Measurements from ENCODE around the gene CACNA2D4.

Gene CACNA2D4

GRCh38 chr12:1804545-1805332 is 113.7 kb downstream of the CACNA2D4 start:
- Histone ChIP-seq H3K27ac (no peak overlapping the region), H3K4me3 (no peak overlapping the region)
- TF ChIP-seq, protein P1, sequence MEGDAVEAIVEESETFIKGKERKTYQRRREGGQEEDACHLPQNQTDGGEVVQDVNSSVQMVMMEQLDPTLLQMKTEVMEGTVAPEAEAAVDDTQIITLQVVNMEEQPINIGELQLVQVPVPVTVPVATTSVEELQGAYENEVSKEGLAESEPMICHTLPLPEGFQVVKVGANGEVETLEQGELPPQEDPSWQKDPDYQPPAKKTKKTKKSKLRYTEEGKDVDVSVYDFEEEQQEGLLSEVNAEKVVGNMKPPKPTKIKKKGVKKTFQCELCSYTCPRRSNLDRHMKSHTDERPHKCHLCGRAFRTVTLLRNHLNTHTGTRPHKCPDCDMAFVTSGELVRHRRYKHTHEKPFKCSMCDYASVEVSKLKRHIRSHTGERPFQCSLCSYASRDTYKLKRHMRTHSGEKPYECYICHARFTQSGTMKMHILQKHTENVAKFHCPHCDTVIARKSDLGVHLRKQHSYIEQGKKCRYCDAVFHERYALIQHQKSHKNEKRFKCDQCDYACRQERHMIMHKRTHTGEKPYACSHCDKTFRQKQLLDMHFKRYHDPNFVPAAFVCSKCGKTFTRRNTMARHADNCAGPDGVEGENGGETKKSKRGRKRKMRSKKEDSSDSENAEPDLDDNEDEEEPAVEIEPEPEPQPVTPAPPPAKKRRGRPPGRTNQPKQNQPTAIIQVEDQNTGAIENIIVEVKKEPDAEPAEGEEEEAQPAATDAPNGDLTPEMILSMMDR (IDR thresholded peaks at IDR 0.05) = no peak
- DNase-seq (ENCODE audit: low spot score) = no peak

- Histone ChIP-seq H3K4me3 (no peak overlapping the region), H3K27ac (no peak overlapping the region)
- DNase-seq (ENCODE audit: low spot score) = no peak
- TF ChIP-seq, protein P1 (IDR thresholded peaks at IDR 0.05) = no peak
These were observed 114.7 kb downstream of the CACNA2D4 start for GRCh38 chr12:1803736-1804135.

DNA sequence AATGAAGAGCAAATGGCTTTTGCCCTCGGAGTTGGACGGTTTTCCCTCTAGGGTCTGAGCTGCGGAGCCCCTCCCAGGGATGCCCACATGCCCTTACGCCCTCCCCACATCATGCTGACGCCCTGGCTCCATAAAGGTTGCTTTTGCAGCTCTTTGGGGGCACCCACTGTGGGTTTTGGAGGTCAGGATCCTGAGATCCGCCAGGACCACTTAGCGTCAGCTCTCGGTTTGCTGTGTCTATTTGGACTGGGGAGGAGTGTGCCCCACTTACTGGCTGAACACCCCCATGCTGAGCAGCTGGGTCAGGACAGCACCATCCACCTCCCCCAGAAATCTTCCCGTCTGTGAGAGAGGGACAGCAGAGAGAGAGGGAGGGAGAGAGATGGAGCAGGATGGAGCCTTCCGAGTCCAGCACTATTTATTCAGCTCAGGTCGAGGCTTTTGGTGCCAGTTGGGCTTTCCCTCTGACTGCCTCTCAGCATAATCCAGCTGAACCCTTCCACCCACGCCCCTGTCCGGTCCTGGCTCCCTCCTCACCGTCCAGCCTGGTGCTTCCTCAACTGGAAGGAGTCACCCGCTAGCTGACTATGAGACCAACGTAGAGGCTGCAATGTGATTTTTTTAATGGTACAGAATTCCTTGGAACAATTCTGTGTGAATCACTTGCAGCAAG is 117.0 kb downstream of the CACNA2D4 start:
- H3K4me3 ChIP-seq = no peak overlapping the region
- TF ChIP-seq, protein P1 (IDR thresholded peaks at IDR 0.05) = no peak
- DNase-seq (ENCODE audit: low spot score) = peak; percentile 53
- no peak overlapping the region for H3K27ac ChIP-seq

DNA sequence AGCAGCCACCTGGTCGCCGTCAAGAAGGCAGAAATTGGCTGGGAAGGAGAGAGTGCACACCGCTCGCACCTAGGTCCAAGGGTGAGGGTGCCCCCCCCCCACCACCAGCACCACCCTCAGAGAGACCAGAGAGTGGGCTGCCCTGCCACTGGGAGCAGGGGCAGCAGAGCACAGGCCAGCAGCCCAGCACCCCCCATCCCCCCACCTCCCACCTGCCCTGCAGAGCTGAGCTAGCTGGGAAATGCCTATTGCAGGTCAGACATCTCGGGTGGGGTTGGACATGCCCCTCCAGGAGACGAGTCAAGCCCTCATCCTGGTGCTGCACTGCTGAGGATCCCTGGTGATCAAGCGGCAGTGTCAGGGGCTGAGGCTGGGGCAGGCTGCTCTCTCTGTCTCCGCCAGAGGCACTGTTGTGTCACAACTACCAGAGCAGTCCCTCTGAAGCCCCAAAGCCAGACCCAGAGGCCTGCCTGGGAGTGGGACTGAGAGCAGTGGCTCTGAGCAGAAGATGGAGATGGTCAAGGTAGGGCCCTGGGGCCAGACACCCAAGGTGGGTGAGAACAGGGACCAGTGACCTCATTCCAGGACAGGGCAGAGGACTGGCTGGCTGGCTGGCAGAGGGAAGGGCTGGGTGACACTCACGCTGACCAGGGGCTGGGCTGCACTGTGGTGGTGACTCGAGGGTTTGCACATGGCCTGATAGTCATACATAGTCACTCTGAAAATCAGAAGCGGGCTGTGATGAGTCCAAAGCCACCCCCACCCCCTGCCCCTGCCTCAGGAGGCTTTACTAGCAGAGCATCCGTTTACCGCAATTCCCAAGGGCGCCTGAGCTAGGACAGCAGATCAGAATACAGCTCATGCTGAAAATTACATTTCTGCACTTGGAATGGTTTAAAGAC is 117.8 kb downstream of the CACNA2D4 start:
- TF ChIP-seq, protein P1 (IDR thresholded peaks at IDR 0.05) = no peak
- Histone ChIP-seq H3K27ac (no peak overlapping the region), H3K4me3 (no peak overlapping the region)
- DNase-seq (ENCODE audit: low spot score) = peak; percentile 71

DNA sequence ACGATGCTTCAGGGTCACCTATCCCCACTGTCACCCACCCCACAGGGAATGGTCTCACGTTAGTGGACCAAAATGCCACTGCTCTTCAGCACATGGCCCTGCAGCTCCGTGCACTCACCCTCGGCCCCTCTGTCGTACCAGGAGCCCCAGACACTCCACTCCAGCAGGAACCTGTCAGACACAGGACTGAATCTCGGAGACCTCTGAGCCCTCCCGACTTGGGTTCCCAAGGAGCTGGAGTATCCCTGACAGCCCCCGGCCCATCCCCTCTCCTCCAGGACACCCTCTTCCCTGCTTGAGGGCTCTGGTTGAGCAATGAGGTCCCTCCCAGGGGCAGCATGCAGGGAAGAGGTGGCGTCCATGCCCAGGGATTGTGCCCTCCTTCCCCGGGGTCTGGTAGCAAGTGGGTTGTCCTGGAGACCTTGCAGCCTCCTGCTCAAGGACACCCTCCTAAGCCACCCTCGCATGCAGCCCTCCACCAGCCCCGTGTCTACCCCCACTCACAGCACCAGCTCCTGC is 118.5 kb downstream of the CACNA2D4 start:
- TF ChIP-seq, protein P1 (IDR thresholded peaks at IDR 0.05) = no peak
- Histone ChIP-seq H3K27ac (no peak overlapping the region), H3K4me3 (no peak overlapping the region)
- DNase-seq (ENCODE audit: low spot score) = peak; percentile 69

DNA sequence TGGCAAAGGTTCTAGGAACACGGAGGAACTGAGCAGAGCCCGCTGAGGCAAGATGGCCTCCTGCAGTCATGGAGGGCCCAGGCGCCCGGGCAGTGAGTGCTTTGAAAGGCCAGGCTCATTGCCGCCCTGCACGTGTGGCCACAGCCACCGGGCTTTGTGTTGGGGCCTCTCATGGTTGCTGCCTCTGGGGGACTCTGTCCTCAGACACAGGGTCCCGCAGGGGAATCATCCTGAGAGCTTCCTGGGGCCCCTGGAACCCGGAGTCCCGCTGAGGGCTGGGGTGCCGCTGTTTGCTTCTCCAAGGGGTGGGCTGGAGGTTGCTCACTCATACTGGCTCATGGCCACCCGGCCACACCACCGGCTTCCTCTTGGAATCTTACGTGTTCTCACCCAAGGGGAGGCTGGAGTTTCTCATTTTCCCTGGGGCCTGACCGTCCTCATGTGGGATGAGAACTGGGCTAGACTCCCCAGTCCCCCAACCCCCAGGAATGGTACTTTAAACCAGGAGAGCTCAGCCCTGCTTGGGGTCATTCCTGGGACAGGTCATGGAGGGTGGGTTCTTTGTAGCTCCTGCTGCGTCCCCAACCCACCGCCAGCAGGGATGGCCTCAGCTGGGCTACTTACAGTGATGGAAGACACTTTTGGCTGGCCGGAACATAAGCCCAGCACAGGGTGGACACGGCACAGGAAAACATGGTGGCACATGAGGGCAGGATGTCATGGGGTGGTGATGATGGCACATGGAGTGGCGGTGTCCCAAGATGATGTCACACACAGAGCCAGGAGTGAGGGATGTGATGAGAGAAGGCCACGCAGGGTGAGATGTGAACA is 119.2 kb downstream of the CACNA2D4 start:
- H3K4me3 ChIP-seq = no peak overlapping the region
- no peak overlapping the region for H3K27ac ChIP-seq
- DNase-seq (ENCODE audit: low spot score) = peak; percentile 73
- TF ChIP-seq, protein P1 (IDR thresholded peaks at IDR 0.05) = no peak

Data from coronary artery (tissue), 2 donors.